DND-41 (cell line): ENCODE results near the gene EXOC1.

Source experiments
- CTCF ChIP-seq: IDR thresholded peaks from 2 replicates; pipeline ENCODE4 v1.5.1; 2012; ENCODE audit warnings: borderline replicate concordance, low read length, moderate library complexity, mild to moderate bottlenecking; ENCODE audit not compliant: poor library complexity, severe bottlenecking; ENCODE audit errors: extremely low read depth
- EZH2 ChIP-seq: IDR thresholded peaks from 3 replicates; pipeline ENCODE4 v1.6.1; 2012; ENCODE audit warnings: borderline replicate concordance, low read depth, mild to moderate bottlenecking, moderate library complexity, low read length, inconsistent platforms; ENCODE audit not compliant: severe bottlenecking

- TF ChIP-seq CTCF, result no peak
- TF ChIP-seq EZH2, result no peak
These were observed 71.8 kb downstream of the EXOC1 start for GRCh38 chr4:55925241-55925640.
